NCI-H1105 treated with DMSO at 0.1 percent for 48 hours (cell line): Measurements from ENCODE around the gene RHBDL1.
"Not testable (repeated sequence)": the region's sequence is repeated elsewhere in the genome, so short reads cannot be mapped to it uniquely, and the experiment has no call there.

Experiments used
- DNase-seq: peaks from one replicate; lab custom pipeline; 2025; lab: John Stamatoyannopoulos, UW

RHBDL1 gene

GRCh38 chr16:686459-687260 lies 11.2 kb downstream of the RHBDL1 start:
- no peak for DNase-seq

- DNase-seq, result no peak
Measured at GRCh38 chr16:687499-687898, 12.0 kb downstream of the RHBDL1 start.

- no peak for DNase-seq
Measured at GRCh38 chr16:689175-689897, 13.9 kb downstream of the RHBDL1 start.

- not testable (repeated sequence) for DNase-seq
Measured at GRCh38 chr16:691242-691641, 15.8 kb downstream of the RHBDL1 start.

GRCh38 chr16:692356-693108 lies 17.1 kb downstream of the RHBDL1 start:
- DNase-seq, result no peak

- DNase-seq, result no peak
Measured at GRCh38 chr16:693364-693763, 17.9 kb downstream of the RHBDL1 start.

- DNase-seq, result no peak
Measured at GRCh38 chr16:693766-694165, 18.3 kb downstream of the RHBDL1 start.

GRCh38 chr16:694187-694862 lies 18.9 kb downstream of the RHBDL1 start:
- DNase-seq, result no peak

GRCh38 chr16:694863-695354 lies 19.4 kb downstream of the RHBDL1 start:
- no peak for DNase-seq

- DNase-seq, result peak; percentile 79
Measured at GRCh38 chr16:695355-696089, 20.1 kb downstream of the RHBDL1 start.

- DNase-seq, result no peak
Measured at GRCh38 chr16:698911-699671, 23.6 kb downstream of the RHBDL1 start.

GRCh38 chr16:700684-701584 lies 25.5 kb downstream of the RHBDL1 start:
- DNase-seq, result no peak

GRCh38 chr16:702341-702740 lies 26.9 kb downstream of the RHBDL1 start:
- DNase-seq, result no peak

- DNase-seq, result no peak
Measured at GRCh38 chr16:703406-703805, 27.9 kb downstream of the RHBDL1 start.

GRCh38 chr16:704047-704446 lies 28.6 kb downstream of the RHBDL1 start:
- DNase-seq, result no peak

GRCh38 chr16:704552-705380 lies 29.3 kb downstream of the RHBDL1 start:
- no peak for DNase-seq

GRCh38 chr16:705431-706188 lies 30.1 kb downstream of the RHBDL1 start, which contains the start of gene FBXL16:
TSS of gene FBXL16 (minus strand) at chr16:705801. CDS start at chr16:697405, 8,396 bp downstream.
- DNase-seq, result peak; percentile 43
